Right hindlimb (tissue), 1 donor: ENCODE data around the gene MFF.
"Not testable (repeated sequence)": the region's sequence is repeated elsewhere in the genome, so short reads cannot be mapped to it uniquely, and the experiment has no call there.

Experiments
- DNase-seq: peaks from one replicate; pipeline ENCODE4 v3.0.0-alpha.2; 2018

MFF gene

GRCh38 chr2:227378371-227378782 lies 53.3 kb downstream of the MFF start:
- no peak for DNase-seq

GRCh38 chr2:227379095-227379494 lies 54.0 kb downstream of the MFF start, which contains the start of gene TM4SF20:
Gene TM4SF20, minus strand, starts transcription at chr2:227379306. Its CDS starts 38 bp downstream, at chr2:227379268.
- no peak for DNase-seq

GRCh38 chr2:227382241-227382835 lies 57.3 kb downstream of the MFF start:
- not testable (repeated sequence) for DNase-seq

- no peak for DNase-seq
Observed at GRCh38 chr2:227383686-227384085, 58.6 kb downstream of the MFF start.

GRCh38 chr2:227386630-227387029 lies 61.6 kb downstream of the MFF start:
- DNase-seq = no peak

- DNase-seq = not testable (repeated sequence)
Observed at GRCh38 chr2:227387583-227387982, 62.5 kb downstream of the MFF start, which contains the start of gene SCYGR1. Gene SCYGR1, minus strand, starts transcription at chr2:227387949. Its CDS starts 0 bp downstream, at chr2:227387949.

- DNase-seq = no peak
Observed at GRCh38 chr2:227388537-227389011, 63.5 kb downstream of the MFF start.

- DNase-seq = no peak
Observed at GRCh38 chr2:227389231-227389630, 64.2 kb downstream of the MFF start.

- DNase-seq = no peak
Observed at GRCh38 chr2:227389661-227390060, 64.6 kb downstream of the MFF start.

GRCh38 chr2:227390468-227391256 lies 65.6 kb downstream of the MFF start:
- DNase-seq = no peak

GRCh38 chr2:227394401-227394800 lies 69.3 kb downstream of the MFF start:
- no peak for DNase-seq

GRCh38 chr2:227395556-227395955 lies 70.5 kb downstream of the MFF start:
- DNase-seq = no peak

GRCh38 chr2:227397562-227397961 lies 72.5 kb downstream of the MFF start:
- DNase-seq = no peak

GRCh38 chr2:227398684-227399670 lies 73.9 kb downstream of the MFF start:
- DNase-seq = no peak

GRCh38 chr2:227401550-227401949 lies 76.5 kb downstream of the MFF start:
- DNase-seq = no peak

- no peak for DNase-seq
Observed at GRCh38 chr2:227402321-227402720, 77.3 kb downstream of the MFF start.

- no peak for DNase-seq
Observed at GRCh38 chr2:227402959-227403358, 77.9 kb downstream of the MFF start.

- DNase-seq = no peak
Observed at GRCh38 chr2:227404585-227405271, 79.7 kb downstream of the MFF start.

- DNase-seq = peak; percentile 78
Observed at GRCh38 chr2:227406177-227407031, 81.4 kb downstream of the MFF start.
